GM19035 (cell line): Measurements from ENCODE around the gene HEPN1.

ENCODE experiments used
- ATAC-seq: cut with Tn5 transposase; IDR thresholded peaks from one replicate; pipeline ENCODE4 v1.9.1; 2021; ENCODE audit not compliant: unreplicated experiment

Gene HEPN1

GRCh38 chr11:124884340-124884739 lies 34.7 kb upstream of the HEPN1 start:
- ATAC-seq: no peak

GRCh38 chr11:124884869-124885479 lies 34.1 kb upstream of the HEPN1 start:
- no peak for ATAC-seq

- no peak for ATAC-seq
Measured at GRCh38 chr11:124886476-124886875, 32.6 kb upstream of the HEPN1 start.

- no peak for ATAC-seq
Measured at GRCh38 chr11:124886978-124887666, 31.9 kb upstream of the HEPN1 start.

GRCh38 chr11:124887667-124888013 lies 31.4 kb upstream of the HEPN1 start:
- no peak for ATAC-seq

GRCh38 chr11:124889191-124890091 lies 29.6 kb upstream of the HEPN1 start:
- no peak for ATAC-seq

GRCh38 chr11:124890151-124890550 lies 28.9 kb upstream of the HEPN1 start:
- ATAC-seq: no peak

GRCh38 chr11:124890683-124891372 lies 28.2 kb upstream of the HEPN1 start:
- ATAC-seq: no peak

GRCh38 chr11:124891373-124891861 lies 27.6 kb upstream of the HEPN1 start:
- no peak for ATAC-seq

- no peak for ATAC-seq
Measured at GRCh38 chr11:124892146-124892545, 26.9 kb upstream of the HEPN1 start.

GRCh38 chr11:124892750-124893454 lies 26.1 kb upstream of the HEPN1 start:
- ATAC-seq: no peak

GRCh38 chr11:124893781-124894401 lies 25.2 kb upstream of the HEPN1 start:
- ATAC-seq: no peak

GRCh38 chr11:124894606-124895430 lies 24.2 kb upstream of the HEPN1 start:
- ATAC-seq: no peak

GRCh38 chr11:124895471-124895971 lies 23.5 kb upstream of the HEPN1 start:
- ATAC-seq: no peak

- ATAC-seq: no peak
Measured at GRCh38 chr11:124896071-124896750, 22.8 kb upstream of the HEPN1 start.

- ATAC-seq: no peak
Measured at GRCh38 chr11:124896821-124897391, 22.1 kb upstream of the HEPN1 start.

GRCh38 chr11:124897674-124898262 lies 21.3 kb upstream of the HEPN1 start, which contains the start of gene ROBO4:
Gene ROBO4, minus strand, starts transcription at chr11:124897865. Its CDS starts 70 bp downstream, at chr11:124897795.
- ATAC-seq: no peak

- no peak for ATAC-seq
Measured at GRCh38 chr11:124898263-124898680, 20.8 kb upstream of the HEPN1 start.
